SU-DHL-6 (cell line): ENCODE measurements around the gene NEUROD2.
A peak's percentile ranks its signal among the peaks of the same experiment; 100 is the strongest.

ENCODE experiments used
- CTCF ChIP-seq: fragments of 200-600 bp; sonication (generic); IDR thresholded peaks from one replicate; pipeline ENCODE4 v1.5.1; 2017; ENCODE audit warnings: antibody characterized with exemption, mild to moderate bottlenecking, low read length, moderate library complexity; ENCODE audit not compliant: insufficient read depth, poor library complexity, severe bottlenecking
- EZH2phosphoT487 ChIP-seq: fragments of 200-600 bp; sonication (generic), shearing (Covaris generic); conservative IDR thresholded peaks from 2 replicates; pipeline ENCODE4 v1.6.1; 2018; ENCODE audit warnings: mild to moderate bottlenecking, antibody characterized with exemption, low read length, moderate library complexity, mixed read lengths

GRCh38 chr17:39623356-39623950, 15.7 kb upstream of the NEUROD2 start:
- TF ChIP-seq EZH2phosphoT487, result no peak
- TF ChIP-seq CTCF, result peak; percentile 93
